Measurements from ENCODE around the gene GOLGA6D.

The GOLGA6D gene

DNA sequence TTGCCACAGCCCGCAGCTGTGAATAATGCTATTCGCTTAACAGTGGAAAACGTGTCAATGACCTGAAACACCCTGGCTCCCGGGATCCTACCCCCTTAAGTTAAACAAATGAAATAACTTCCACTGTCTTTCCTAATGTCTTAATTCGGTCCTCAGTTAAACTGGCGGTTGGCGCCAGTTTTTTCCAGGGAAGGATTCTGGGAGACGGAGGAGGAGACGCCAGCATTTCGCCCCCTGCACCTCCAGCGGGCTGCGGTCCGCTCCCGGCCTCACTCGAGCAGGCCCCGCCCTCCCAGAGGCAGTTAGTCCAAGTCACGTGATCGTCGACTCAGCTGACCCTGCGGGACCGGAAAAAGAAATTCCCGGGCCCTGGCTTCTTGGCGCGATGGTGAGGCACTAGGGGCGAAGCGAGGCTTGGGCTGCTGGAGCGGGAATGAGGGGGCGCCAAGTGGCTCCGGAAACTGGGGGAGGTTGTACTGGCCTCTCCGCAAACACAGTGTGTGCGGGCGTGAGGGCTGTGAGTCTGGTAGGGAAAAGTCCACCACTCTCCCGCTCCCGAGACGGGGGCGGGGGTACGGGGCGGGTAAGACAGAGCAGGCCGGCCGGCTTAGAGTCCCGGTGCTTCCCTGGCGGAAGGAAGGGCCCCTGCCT lies 53.2 kb downstream of the GOLGA6D start, which contains the start of gene COMMD4 (continued):
- TF ChIP-seq, protein P1, sequence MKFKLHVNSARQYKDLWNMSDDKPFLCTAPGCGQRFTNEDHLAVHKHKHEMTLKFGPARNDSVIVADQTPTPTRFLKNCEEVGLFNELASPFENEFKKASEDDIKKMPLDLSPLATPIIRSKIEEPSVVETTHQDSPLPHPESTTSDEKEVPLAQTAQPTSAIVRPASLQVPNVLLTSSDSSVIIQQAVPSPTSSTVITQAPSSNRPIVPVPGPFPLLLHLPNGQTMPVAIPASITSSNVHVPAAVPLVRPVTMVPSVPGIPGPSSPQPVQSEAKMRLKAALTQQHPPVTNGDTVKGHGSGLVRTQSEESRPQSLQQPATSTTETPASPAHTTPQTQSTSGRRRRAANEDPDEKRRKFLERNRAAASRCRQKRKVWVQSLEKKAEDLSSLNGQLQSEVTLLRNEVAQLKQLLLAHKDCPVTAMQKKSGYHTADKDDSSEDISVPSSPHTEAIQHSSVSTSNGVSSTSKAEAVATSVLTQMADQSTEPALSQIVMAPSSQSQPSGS (tag by site-specific recombination; IDR thresholded peaks at IDR 0.05; ENCODE audit: low read depth) = no peak
- TF ChIP-seq, protein P2, sequence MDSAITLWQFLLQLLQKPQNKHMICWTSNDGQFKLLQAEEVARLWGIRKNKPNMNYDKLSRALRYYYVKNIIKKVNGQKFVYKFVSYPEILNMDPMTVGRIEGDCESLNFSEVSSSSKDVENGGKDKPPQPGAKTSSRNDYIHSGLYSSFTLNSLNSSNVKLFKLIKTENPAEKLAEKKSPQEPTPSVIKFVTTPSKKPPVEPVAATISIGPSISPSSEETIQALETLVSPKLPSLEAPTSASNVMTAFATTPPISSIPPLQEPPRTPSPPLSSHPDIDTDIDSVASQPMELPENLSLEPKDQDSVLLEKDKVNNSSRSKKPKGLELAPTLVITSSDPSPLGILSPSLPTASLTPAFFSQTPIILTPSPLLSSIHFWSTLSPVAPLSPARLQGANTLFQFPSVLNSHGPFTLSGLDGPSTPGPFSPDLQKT (IDR thresholded peaks at IDR 0.05; ENCODE audit: borderline replicate concordance, low read depth, low read length) = no peak
- TF ChIP-seq, protein P3, sequence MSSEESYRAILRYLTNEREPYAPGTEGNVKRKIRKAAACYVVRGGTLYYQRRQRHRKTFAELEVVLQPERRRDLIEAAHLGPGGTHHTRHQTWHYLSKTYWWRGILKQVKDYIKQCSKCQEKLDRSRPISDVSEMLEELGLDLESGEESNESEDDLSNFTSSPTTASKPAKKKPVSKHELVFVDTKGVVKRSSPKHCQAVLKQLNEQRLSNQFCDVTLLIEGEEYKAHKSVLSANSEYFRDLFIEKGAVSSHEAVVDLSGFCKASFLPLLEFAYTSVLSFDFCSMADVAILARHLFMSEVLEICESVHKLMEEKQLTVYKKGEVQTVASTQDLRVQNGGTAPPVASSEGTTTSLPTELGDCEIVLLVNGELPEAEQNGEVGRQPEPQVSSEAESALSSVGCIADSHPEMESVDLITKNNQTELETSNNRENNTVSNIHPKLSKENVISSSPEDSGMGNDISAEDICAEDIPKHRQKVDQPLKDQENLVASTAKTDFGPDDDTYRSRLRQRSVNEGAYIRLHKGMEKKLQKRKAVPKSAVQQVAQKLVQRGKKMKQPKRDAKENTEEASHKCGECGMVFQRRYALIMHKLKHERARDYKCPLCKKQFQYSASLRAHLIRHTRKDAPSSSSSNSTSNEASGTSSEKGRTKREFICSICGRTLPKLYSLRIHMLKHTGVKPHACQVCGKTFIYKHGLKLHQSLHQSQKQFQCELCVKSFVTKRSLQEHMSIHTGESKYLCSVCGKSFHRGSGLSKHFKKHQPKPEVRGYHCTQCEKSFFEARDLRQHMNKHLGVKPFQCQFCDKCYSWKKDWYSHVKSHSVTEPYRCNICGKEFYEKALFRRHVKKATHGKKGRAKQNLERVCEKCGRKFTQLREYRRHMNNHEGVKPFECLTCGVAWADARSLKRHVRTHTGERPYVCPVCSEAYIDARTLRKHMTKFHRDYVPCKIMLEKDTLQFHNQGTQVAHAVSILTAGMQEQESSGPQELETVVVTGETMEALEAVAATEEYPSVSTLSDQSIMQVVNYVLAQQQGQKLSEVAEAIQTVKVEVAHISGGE (tag by site-specific recombination; conservative IDR thresholded peaks at IDR 0.05; ENCODE audit: low read depth) = peak; percentile 83
- TF ChIP-seq ZNF148 (tag by site-specific recombination; IDR thresholded peaks at IDR 0.05; ENCODE audit: borderline replicate concordance) (no peak), SETDB1 (IDR thresholded peaks at IDR 0.05; ENCODE audit: insufficient read length, low read length) (no peak), ZNF548 (tag by site-specific recombination; IDR thresholded peaks at IDR 0.05) (no peak), ZNF560 (tag by site-specific recombination; IDR thresholded peaks at IDR 0.05; ENCODE audit: borderline replicate concordance) (no peak)

GRCh38 chr15:75338661-75339240 lies 56.1 kb downstream of the GOLGA6D start:
- H3K27ac ChIP-seq (ENCODE audit: extremely low read depth, low read depth, low read length) = no peak overlapping the region
- ChIA-PET POLR2A (interaction anchor here (0.9 kb wide), 1 partner anchor 9 kb away, joined by 3 read pairs; no protein-coding TSS in a partner anchor), CTCF (interaction anchor here (0.6 kb wide), 1 partner anchor 309 kb away, joined by 3 read pairs; no protein-coding TSS in a partner anchor)
- peaks cover 6% of the 10 kb centered on the region; the same call in 1 of the 2 replicates for H3K4me1 ChIP-seq (ENCODE audit: control insufficient read depth, insufficient read depth, low read length)
- H3K4me3 ChIP-seq (ENCODE audit: low read depth, low read length) = no peak overlapping the region
- no peaks in the 10 kb centered on the region for H3K9me3 ChIP-seq (ENCODE audit: control insufficient read depth, insufficient read depth, low read depth, low read length)
- H3K36me3 ChIP-seq (ENCODE audit: control insufficient read depth in 2 of 2, insufficient read depth in 1 of 2, low read length in 2 of 2) = peaks cover 5 to 27% of the 10 kb centered on the region in 2 experiments; a peak in 2 of 3 replicates
- TF ChIP-seq TCF7L2 (IDR thresholded peaks at IDR 0.05; ENCODE audit: borderline replicate concordance, low read depth, low read length) (no peak), ZNF426 (tag by site-specific recombination; IDR thresholded peaks at IDR 0.05) (no peak), FEZF1 (tag by site-specific recombination; IDR thresholded peaks at IDR 0.05) (no peak), ZSCAN5A (tag by site-specific recombination; IDR thresholded peaks at IDR 0.05) (no peak), ZNF571 (tag by site-specific recombination; IDR thresholded peaks at IDR 0.05) (no peak), ZNF514 (tag by site-specific recombination; IDR thresholded peaks at IDR 0.05) (no peak), KLF1 (tag by site-specific recombination; IDR thresholded peaks at IDR 0.05) (no peak), GLIS2 (tag by site-specific recombination; IDR thresholded peaks at IDR 0.05) (no peak), ZEB2 (tag by site-specific recombination; IDR thresholded peaks at IDR 0.05) (no peak), ZNF24 (tag by site-specific recombination; IDR thresholded peaks at IDR 0.05) (no peak), ZNF214 (tag by site-specific recombination; IDR thresholded peaks at IDR 0.05; ENCODE audit: borderline replicate concordance) (no peak), ZIC2 (tag by site-specific recombination; IDR thresholded peaks at IDR 0.05) (no peak), ZNF341 (tag by site-specific recombination; IDR thresholded peaks at IDR 0.05; ENCODE audit: low read depth) (no peak), BCL11B (tag by site-specific recombination; IDR thresholded peaks at IDR 0.05; ENCODE audit: low read depth) (no peak), GLI2 (tag by site-specific recombination; IDR thresholded peaks at IDR 0.05; ENCODE audit: borderline replicate concordance, low read depth) (no peak), ZNF830 (tag by site-specific recombination; IDR thresholded peaks at IDR 0.05; ENCODE audit: low read depth) (no peak)
- TF ChIP-seq, protein P4, sequence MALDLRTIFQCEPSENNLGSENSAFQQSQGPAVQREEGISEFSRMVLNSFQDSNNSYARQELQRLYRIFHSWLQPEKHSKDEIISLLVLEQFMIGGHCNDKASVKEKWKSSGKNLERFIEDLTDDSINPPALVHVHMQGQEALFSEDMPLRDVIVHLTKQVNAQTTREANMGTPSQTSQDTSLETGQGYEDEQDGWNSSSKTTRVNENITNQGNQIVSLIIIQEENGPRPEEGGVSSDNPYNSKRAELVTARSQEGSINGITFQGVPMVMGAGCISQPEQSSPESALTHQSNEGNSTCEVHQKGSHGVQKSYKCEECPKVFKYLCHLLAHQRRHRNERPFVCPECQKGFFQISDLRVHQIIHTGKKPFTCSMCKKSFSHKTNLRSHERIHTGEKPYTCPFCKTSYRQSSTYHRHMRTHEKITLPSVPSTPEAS (tag by site-specific recombination; IDR thresholded peaks at IDR 0.05) = no peak
